ENCODE results near the gene OR56B4.

Gene OR56B4

DNA sequence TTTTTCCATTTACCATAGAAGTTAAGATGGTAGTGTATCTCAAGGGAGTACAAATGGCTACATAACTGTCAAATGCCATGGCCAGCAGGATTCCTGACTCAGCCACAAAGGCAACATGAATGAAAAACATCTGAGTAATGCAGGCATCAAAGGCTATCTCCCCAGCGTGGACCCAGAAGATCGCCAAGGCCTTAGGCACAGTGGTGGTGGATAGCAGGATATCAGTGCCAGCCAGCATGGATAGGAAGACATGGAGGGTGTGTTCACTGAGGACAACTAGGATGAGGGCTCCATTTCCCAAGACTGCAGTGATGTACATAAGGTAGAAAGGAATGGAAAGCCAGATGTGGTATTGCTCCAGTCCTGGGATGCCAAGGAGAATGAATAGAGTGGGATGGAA is 44.6 kb downstream of the OR56B4 start (continued):
- TF ChIP-seq, protein P1, sequence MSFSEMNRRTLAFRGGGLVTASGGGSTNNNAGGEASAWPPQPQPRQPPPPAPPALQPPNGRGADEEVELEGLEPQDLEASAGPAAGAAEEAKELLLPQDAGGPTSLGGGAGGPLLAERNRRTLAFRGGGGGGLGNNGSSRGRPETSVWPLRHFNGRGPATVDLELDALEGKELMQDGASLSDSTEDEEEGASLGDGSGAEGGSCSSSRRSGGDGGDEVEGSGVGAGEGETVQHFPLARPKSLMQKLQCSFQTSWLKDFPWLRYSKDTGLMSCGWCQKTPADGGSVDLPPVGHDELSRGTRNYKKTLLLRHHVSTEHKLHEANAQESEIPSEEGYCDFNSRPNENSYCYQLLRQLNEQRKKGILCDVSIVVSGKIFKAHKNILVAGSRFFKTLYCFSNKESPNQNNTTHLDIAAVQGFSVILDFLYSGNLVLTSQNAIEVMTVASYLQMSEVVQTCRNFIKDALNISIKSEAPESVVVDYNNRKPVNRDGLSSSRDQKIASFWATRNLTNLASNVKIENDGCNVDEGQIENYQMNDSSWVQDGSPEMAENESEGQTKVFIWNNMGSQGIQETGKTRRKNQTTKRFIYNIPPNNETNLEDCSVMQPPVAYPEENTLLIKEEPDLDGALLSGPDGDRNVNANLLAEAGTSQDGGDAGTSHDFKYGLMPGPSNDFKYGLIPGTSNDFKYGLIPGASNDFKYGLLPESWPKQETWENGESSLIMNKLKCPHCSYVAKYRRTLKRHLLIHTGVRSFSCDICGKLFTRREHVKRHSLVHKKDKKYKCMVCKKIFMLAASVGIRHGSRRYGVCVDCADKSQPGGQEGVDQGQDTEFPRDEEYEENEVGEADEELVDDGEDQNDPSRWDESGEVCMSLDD (tag by site-specific recombination; IDR thresholded peaks at IDR 0.05) = no peak
- TF ChIP-seq ZBTB20 (tag by site-specific recombination; IDR thresholded peaks at IDR 0.05) = no peak
- TF ChIP-seq ZNF239 (tag by site-specific recombination; IDR thresholded peaks at IDR 0.05) = no peak
- no peak for TF ChIP-seq IKZF3 (tag by site-specific recombination; IDR thresholded peaks at IDR 0.05)
- TF ChIP-seq MZF1 (tag by site-specific recombination; IDR thresholded peaks at IDR 0.05; ENCODE audit: borderline replicate concordance) = no peak
- TF ChIP-seq ZNF585B (tag by site-specific recombination; IDR thresholded peaks at IDR 0.05) = no peak
- TF ChIP-seq ZNF660 (tag by site-specific recombination; IDR thresholded peaks at IDR 0.05) = no peak

DNA sequence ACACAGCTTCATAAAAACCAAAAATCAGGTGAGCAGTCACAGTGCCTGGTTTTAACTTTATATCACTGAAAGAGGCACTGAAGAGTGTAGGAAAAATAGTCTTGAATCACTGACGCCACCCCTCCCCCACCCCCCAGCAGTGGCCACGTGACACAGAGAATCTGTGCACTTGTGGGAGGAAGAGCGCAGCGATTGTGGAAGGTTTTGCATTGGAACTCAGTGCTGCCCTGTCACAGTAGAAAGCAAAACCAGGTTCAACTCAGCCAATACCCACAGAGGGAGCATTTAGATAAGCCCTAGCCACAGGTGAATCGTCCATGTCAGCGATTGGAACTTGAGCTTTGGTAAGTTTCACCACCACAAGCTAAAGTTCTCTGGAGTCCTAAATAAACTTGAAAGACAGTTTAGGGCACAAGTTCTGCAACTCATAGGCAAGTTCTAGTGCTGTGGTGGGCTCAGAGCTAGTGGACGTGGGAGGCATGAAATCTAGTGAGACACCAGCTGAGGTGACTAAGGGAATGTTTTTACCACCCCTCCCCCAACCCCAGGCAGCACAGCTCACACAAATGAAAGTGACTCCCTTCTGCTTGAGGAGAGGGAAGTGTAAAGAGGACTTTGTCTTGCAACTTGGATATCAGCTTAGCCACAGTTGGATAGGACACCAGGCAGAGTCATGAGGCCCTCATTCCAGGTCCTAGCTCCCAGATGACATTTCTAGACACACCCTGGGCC is 49.3 kb downstream of the OR56B4 start:
- POLR2A ChIA-PET = no interaction called here
- H3K36me3 ChIP-seq (ENCODE audit: control insufficient read depth in 2 of 2, insufficient read depth in 1 of 2, low read length in 2 of 2) = no peaks in the 10 kb centered on the region
- H3K4me3 ChIP-seq (ENCODE audit: low read depth, low read length) = no peak overlapping the region
- H3K4me1 ChIP-seq (ENCODE audit: control insufficient read depth, insufficient read depth, low read length) = no peaks in the 10 kb centered on the region
- CTCF ChIA-PET = no interaction called here
- no peak overlapping the region for H3K27ac ChIP-seq (ENCODE audit: extremely low read depth, low read depth, low read length)
- TF ChIP-seq SCRT2 (tag by site-specific recombination; IDR thresholded peaks at IDR 0.05) (no peak), MZF1 (tag by site-specific recombination; IDR thresholded peaks at IDR 0.05; ENCODE audit: borderline replicate concordance) (no peak), ZEB2 (tag by site-specific recombination; IDR thresholded peaks at IDR 0.05) (no peak), ZNF433 (tag by site-specific recombination; IDR thresholded peaks at IDR 0.05; ENCODE audit: low read depth) (no peak), ZNF624 (tag by site-specific recombination; IDR thresholded peaks at IDR 0.05) (no peak), ZNF266 (tag by site-specific recombination; IDR thresholded peaks at IDR 0.05; ENCODE audit: low read depth) (no peak), ZNF677 (tag by site-specific recombination; IDR thresholded peaks at IDR 0.05) (no peak), ZNF211 (tag by site-specific recombination; IDR thresholded peaks at IDR 0.05; ENCODE audit: low read depth) (no peak)
- H3K9me3 ChIP-seq (ENCODE audit: control insufficient read depth, insufficient read depth, low read depth, low read length) = no peaks in the 10 kb centered on the region

Measured in HEK293 (cell line).